Smooth muscle cell (in vitro differentiated cells): ENCODE measurements around the gene CNTNAP2. TPM values are rescaled to one million over a fixed set of nuclear protein-coding genes. Genes with fewer than 3 reads are reported as not detected.

ENCODE experiments used
- DNase-seq: peaks from one replicate; lab custom pipeline; 2025; ENCODE audit not compliant: unreplicated experiment; lab: John Stamatoyannopoulos, UW
- H2AFZ ChIP-seq: fragments of 200-600 bp; sonication (generic); 2 replicates; pipeline ENCODE4 v1.6.0; 2016; ENCODE audit warnings: antibody characterized with exemption, low read depth, mild to moderate bottlenecking
- H3F3A ChIP-seq: fragments of 200-600 bp; sonication (generic); 2 replicates; pipeline ENCODE4 v1.6.0; 2017; ENCODE audit warnings: antibody characterized with exemption, low read depth
- H3K27ac ChIP-seq: fragments of 200-600 bp; sonication (generic); 2 replicates; pipeline ENCODE4 v1.5.1; 2016; ENCODE audit warnings: low read depth, mild to moderate bottlenecking
- H3K27me3 ChIP-seq: fragments of 200-600 bp; sonication (generic); 2 replicates; pipeline ENCODE4 v1.6.1; 2016; ENCODE audit warnings: low read depth, mild to moderate bottlenecking
- H3K36me3 ChIP-seq: fragments of 200-600 bp; sonication (generic); 2 replicates; pipeline ENCODE4 v1.5.1; 2016; ENCODE audit warnings: low read depth
- H3K4me1 ChIP-seq: fragments of 200-600 bp; sonication (generic); 2 replicates; pipeline ENCODE4 v1.5.1; 2016; ENCODE audit warnings: low read depth
- H3K4me2 ChIP-seq: fragments of 200-600 bp; sonication (generic); 2 replicates; pipeline ENCODE4 v1.6.0; 2016; ENCODE audit warnings: mild to moderate bottlenecking
- H3K4me3 ChIP-seq: fragments of 200-600 bp; sonication (generic); 2 replicates; pipeline ENCODE4 v1.5.1; 2016; ENCODE audit warnings: mild to moderate bottlenecking
- H3K79me2 ChIP-seq: fragments of 200-600 bp; sonication (generic); 2 replicates; pipeline ENCODE4 v1.6.0; 2016; ENCODE audit warnings: low read depth, mild to moderate bottlenecking
- H3K9ac ChIP-seq: fragments of 200-600 bp; sonication (generic); 2 replicates; pipeline ENCODE4 v1.6.0; 2016; ENCODE audit warnings: low read depth
- H3K9me3 ChIP-seq: fragments of 200-600 bp; sonication (generic); replicated peaks from 2 replicates; pipeline ENCODE4 v1.5.1; 2016; ENCODE audit warnings: low read depth
- H4K20me1 ChIP-seq: fragments of 200-600 bp; sonication (generic); 2 replicates; pipeline ENCODE4 v1.6.0; 2016; ENCODE audit warnings: low read depth
- CTCF ChIP-seq: fragments of 200-600 bp; sonication (generic); IDR thresholded peaks from 2 replicates; pipeline ENCODE4 v1.5.1; 2017; ENCODE audit warnings: borderline replicate concordance, mild to moderate bottlenecking, antibody characterized with exemption; ENCODE audit not compliant: insufficient read depth, poor library complexity, severe bottlenecking
- WGBS: methylation state at CpG from one replicate; pipeline ENCODE4 v1.1.7; 2016; ENCODE audit warnings: low lambda C conversion rate; 5-methylcytosine and 5-hydroxymethylcytosine counted together
- polyA plus RNA-seq: library from polyadenylated mRNA; unstranded; fragments of >200 nt; fragmentation: Nextera tagmentation; extraction: Ambion mirVana; gene quantifications from 2 replicates; pipeline ENCODE4 v1.2.1, GENCODE V29; 2016
- total RNA-seq: library from RNA; depleted of rRNA; stranded (reverse); fragments of >200 nt; gene quantifications from 2 replicates; pipeline ENCODE4 v1.2.3, GENCODE V29; 2014

The CNTNAP2 gene
- total and polyA plus RNA-seq, 2 experiments from 2014 or later = 1.7 to 9.0 TPM

- H3K36me3 ChIP-seq = no peaks in the 10 kb centered on the region
- H3K4me3 ChIP-seq = no peak overlapping the region
- no peaks in the 10 kb centered on the region for H3K9me3 ChIP-seq
- H3K27me3 ChIP-seq = no peaks in the 10 kb centered on the region
- H3K27ac ChIP-seq = no peak overlapping the region
- TF ChIP-seq CTCF = no peak
- no peaks in the 10 kb centered on the region for H3F3A ChIP-seq
- H3K9ac ChIP-seq = no peak overlapping the region
- H4K20me1 ChIP-seq = no peaks in the 10 kb centered on the region
- no peaks in the 10 kb centered on the region for H3K4me1 ChIP-seq
- DNase-seq = no peak
- H2AFZ ChIP-seq = no peak overlapping the region
- no peaks in the 10 kb centered on the region for H3K79me2 ChIP-seq
- WGBS = 81% methylated on average over 2 of the region's 2 CpGs
- no peak overlapping the region for H3K4me2 ChIP-seq
Measured at GRCh38 chr7:146366938-146367337, 250.3 kb downstream of the CNTNAP2 start.

- H3K9ac ChIP-seq = no peak overlapping the region
- H3K36me3 ChIP-seq = no peaks in the 10 kb centered on the region
- WGBS = 89% methylated on average over 9 of the region's 9 CpGs
- no peaks in the 10 kb centered on the region for H3F3A ChIP-seq
- TF ChIP-seq CTCF = no peak
- DNase-seq = no peak
- no peaks in the 10 kb centered on the region for H3K79me2 ChIP-seq
- H4K20me1 ChIP-seq = no peaks in the 10 kb centered on the region
- no peaks in the 10 kb centered on the region for H3K9me3 ChIP-seq
- no peak overlapping the region for H2AFZ ChIP-seq
- H3K27ac ChIP-seq = no peak overlapping the region
- H3K4me3 ChIP-seq = no peak overlapping the region
- no peaks in the 10 kb centered on the region for H3K4me1 ChIP-seq
- no peak overlapping the region for H3K4me2 ChIP-seq
- H3K27me3 ChIP-seq = no peaks in the 10 kb centered on the region
Measured at GRCh38 chr7:146370171-146370570, 253.6 kb downstream of the CNTNAP2 start.

- Histone ChIP-seq H3K9me3 (no peaks in the 10 kb centered on the region), H2AFZ (no peak overlapping the region), H3F3A (no peaks in the 10 kb centered on the region), H3K79me2 (no peaks in the 10 kb centered on the region), H3K4me3 (no peak overlapping the region), H3K4me1 (no peaks in the 10 kb centered on the region), H4K20me1 (no peaks in the 10 kb centered on the region), H3K4me2 (no peak overlapping the region), H3K9ac (no peak overlapping the region), H3K27ac (no peak overlapping the region), H3K27me3 (no peaks in the 10 kb centered on the region), H3K36me3 (no peaks in the 10 kb centered on the region)
- TF ChIP-seq CTCF = no peak
- no peak for DNase-seq
- WGBS = 18% methylated on average over 2 of the region's 2 CpGs
Measured at GRCh38 chr7:146375170-146375569, 258.6 kb downstream of the CNTNAP2 start.

GRCh38 chr7:146378196-146378595 lies 261.6 kb downstream of the CNTNAP2 start:
- no peaks in the 10 kb centered on the region for H3K9me3 ChIP-seq
- H3K27ac ChIP-seq = no peak overlapping the region
- no peaks in the 10 kb centered on the region for H3F3A ChIP-seq
- H3K4me1 ChIP-seq = no peaks in the 10 kb centered on the region
- H3K4me2 ChIP-seq = no peak overlapping the region
- no peak overlapping the region for H2AFZ ChIP-seq
- H3K36me3 ChIP-seq = no peaks in the 10 kb centered on the region
- H3K27me3 ChIP-seq = peaks cover 12% of the 10 kb centered on the region
- DNase-seq = no peak
- TF ChIP-seq CTCF = no peak
- H3K9ac ChIP-seq = no peak overlapping the region
- H3K79me2 ChIP-seq = no peaks in the 10 kb centered on the region
- H4K20me1 ChIP-seq = no peaks in the 10 kb centered on the region
- WGBS = 84% methylated on average over 2 of the region's 2 CpGs
- no peak overlapping the region for H3K4me3 ChIP-seq
